Trophoblast cell (in vitro differentiated cells and primary cell): ENCODE data around the gene SGMS1. TPM values are rescaled to one million over a fixed set of nuclear protein-coding genes. Genes with fewer than 3 reads are reported as not detected.
A peak's percentile ranks its signal among the peaks of the same experiment; 100 is the strongest.
"Not testable (repeated sequence)": the region's sequence is repeated elsewhere in the genome, so short reads cannot be mapped to it uniquely, and the experiment has no call there.

ENCODE experiments used
- DNase-seq, 2 donors: peaks; one replicate each; pipeline ENCODE4 v3.0.0-alpha.2; 2016
- H2AFZ ChIP-seq: 2 replicates; pipeline ENCODE4 v1.6.1; 2013; ENCODE audit warnings: low read length, moderate library complexity, mild to moderate bottlenecking; ENCODE audit not compliant: insufficient read depth, poor library complexity
- H2AK5ac ChIP-seq: 2 replicates; pipeline ENCODE4 v1.6.1; 2013; ENCODE audit warnings: mild to moderate bottlenecking, low read length
- H2BK120ac ChIP-seq: 2 replicates; pipeline ENCODE4 v1.6.1; 2013; ENCODE audit warnings: low read length, mild to moderate bottlenecking, moderate library complexity; ENCODE audit not compliant: insufficient read depth, poor library complexity
- H2BK12ac ChIP-seq: 2 replicates; pipeline ENCODE4 v1.6.1; 2013; ENCODE audit warnings: mild to moderate bottlenecking, low read length, moderate library complexity
- H2BK5ac ChIP-seq: 2 replicates; pipeline ENCODE4 v1.6.1; 2013; ENCODE audit warnings: low read length, low read depth, moderate library complexity, mild to moderate bottlenecking; ENCODE audit not compliant: poor library complexity
- H3K14ac ChIP-seq: 2 replicates; pipeline ENCODE4 v1.6.1; 2013; ENCODE audit warnings: mild to moderate bottlenecking, low read length
- H3K18ac ChIP-seq: 2 replicates; pipeline ENCODE4 v1.6.1; 2013; ENCODE audit warnings: mild to moderate bottlenecking, low read length
- H3K23ac ChIP-seq: 2 replicates; pipeline ENCODE4 v1.6.1; 2013; ENCODE audit warnings: low read length
- H3K27ac ChIP-seq: 2 replicates; pipeline ENCODE4 v1.5.1; 2013; ENCODE audit warnings: low read depth, mild to moderate bottlenecking, inconsistent platforms, low read length, moderate library complexity
- H3K27me3 ChIP-seq: 2 replicates; pipeline ENCODE4 v1.6.1; 2013; ENCODE audit warnings: inconsistent platforms, mild to moderate bottlenecking, low read length, moderate library complexity; ENCODE audit not compliant: insufficient read depth
- H3K36me3 ChIP-seq, 2 experiments: 1 replicate in 1 of 2; 2 replicates in 1 of 2; pipeline ENCODE4 v1.6.1; 2013; ENCODE audit warnings: low read length in 2 of 2, mild to moderate bottlenecking in 2 of 2, moderate library complexity in 1 of 2; ENCODE audit not compliant: insufficient read depth in 2 of 2, control insufficient read depth in 1 of 2
- H3K4ac ChIP-seq: 2 replicates; pipeline ENCODE4 v1.6.1; 2013; ENCODE audit warnings: low read depth, mild to moderate bottlenecking, low read length, moderate library complexity
- H3K4me1 ChIP-seq, 2 experiments: 1 replicate in 1 of 2; 2 replicates in 1 of 2; pipeline ENCODE4 v1.6.1; 2013; ENCODE audit warnings: low read length in 2 of 2, mild to moderate bottlenecking in 2 of 2, moderate library complexity in 1 of 2; ENCODE audit not compliant: insufficient read depth in 2 of 2, control insufficient read depth in 1 of 2
- H3K4me2 ChIP-seq: 2 replicates; pipeline ENCODE4 v1.6.1; 2013; ENCODE audit warnings: inconsistent platforms, mild to moderate bottlenecking, low read length, moderate library complexity
- H3K4me3 ChIP-seq: 2 replicates; pipeline ENCODE4 v1.5.1; 2013; ENCODE audit warnings: mild to moderate bottlenecking, low read depth, low read length, inconsistent platforms
- H3K79me1 ChIP-seq: one replicate; pipeline ENCODE4 v1.6.1; 2013; ENCODE audit warnings: low read length
- H3K79me2 ChIP-seq: 2 replicates; pipeline ENCODE4 v1.6.1; 2013; ENCODE audit warnings: low read length, mild to moderate bottlenecking; ENCODE audit not compliant: control insufficient read depth, insufficient read depth, poor library complexity
- H3K9ac ChIP-seq: 2 replicates; pipeline ENCODE4 v1.6.1; 2013; ENCODE audit warnings: mild to moderate bottlenecking, low read length
- H3K9me3 ChIP-seq: 2 replicates; pipeline ENCODE4 v1.6.1; 2013; ENCODE audit warnings: low read depth, mild to moderate bottlenecking, control low read depth, inconsistent platforms, low read length; ENCODE audit not compliant: insufficient read depth
- H4K12ac ChIP-seq: 2 replicates; pipeline ENCODE4 v1.6.1; 2013; ENCODE audit warnings: low read depth, mild to moderate bottlenecking, low read length, moderate library complexity
- H4K8ac ChIP-seq: 2 replicates; pipeline ENCODE4 v1.6.1; 2013; ENCODE audit warnings: low read depth, mild to moderate bottlenecking, low read length, moderate library complexity
- H4K91ac ChIP-seq: one replicate; pipeline ENCODE4 v1.6.1; 2013; ENCODE audit warnings: low read depth, mild to moderate bottlenecking, low read length, moderate library complexity
- WGBS: extraction: QIAGEN DNeasy Blood & Tissue Kit; methylation state at CpG from one replicate; pipeline ENCODE4 v1.1.7; 2013; ENCODE audit warnings: missing lambda C conversion rate; ENCODE audit not compliant: insufficient read length, insufficient coverage; ENCODE audit errors: extremely low coverage; 5-methylcytosine and 5-hydroxymethylcytosine counted together
- polyA plus RNA-seq: library from polyadenylated mRNA; stranded (reverse); fragments of 200-250 nt; gene quantifications from 2 replicates; pipeline ENCODE4 v1.2.3, GENCODE V29; 2013

SGMS1 gene
- 12.3 and 14.2 TPM in 2 replicates for polyA plus RNA-seq

DNA sequence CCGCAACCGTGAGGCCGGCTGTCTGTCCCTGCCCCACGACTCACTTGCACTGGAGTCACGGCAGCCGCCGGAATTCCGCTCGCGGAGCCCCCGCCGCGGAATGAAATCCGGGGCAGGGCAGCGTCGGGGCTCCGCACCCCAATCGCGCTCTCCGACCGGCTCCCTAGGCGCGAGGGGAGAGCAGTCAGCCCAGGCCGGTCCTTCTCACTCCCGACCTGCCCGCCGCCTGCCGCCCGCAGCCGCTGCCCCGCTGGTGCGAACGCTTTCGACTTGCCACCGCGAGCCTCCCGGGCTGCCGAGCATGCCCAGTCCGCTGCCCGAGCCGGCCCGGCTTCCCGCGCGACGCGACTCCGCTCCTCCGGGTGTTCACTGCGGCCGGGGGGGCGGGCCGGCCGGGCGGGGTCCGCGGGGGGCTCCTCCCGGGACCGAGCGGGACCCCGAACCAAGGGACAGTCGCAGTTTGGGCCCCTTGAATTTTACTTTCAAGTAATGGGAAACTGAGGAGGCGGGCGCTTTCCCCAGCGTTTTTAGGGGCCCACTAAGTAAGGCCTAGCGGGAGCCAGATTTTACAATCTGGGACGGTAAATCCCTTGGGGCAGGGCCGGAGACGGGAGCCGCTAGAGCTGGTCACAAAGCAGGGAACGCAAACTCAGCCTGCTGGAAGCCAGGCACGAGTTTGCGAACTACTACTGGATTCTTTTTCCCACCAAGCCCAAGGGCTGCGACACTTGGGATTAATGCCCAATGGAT lies at the start of gene SGMS1:
SGMS1 (minus strand) TSS at position 294 of the 750 bp plus-strand sequence. CDS start 279,842 bp downstream, outside the sequence.
- no CpG with 5 or more reads among the region's 74 CpGs for WGBS
- Histone ChIP-seq H2BK120ac (peak within 1 kb of the TSS; percentile 94), H3K27me3 (no peaks in the 10 kb centered on the region)

DNA sequence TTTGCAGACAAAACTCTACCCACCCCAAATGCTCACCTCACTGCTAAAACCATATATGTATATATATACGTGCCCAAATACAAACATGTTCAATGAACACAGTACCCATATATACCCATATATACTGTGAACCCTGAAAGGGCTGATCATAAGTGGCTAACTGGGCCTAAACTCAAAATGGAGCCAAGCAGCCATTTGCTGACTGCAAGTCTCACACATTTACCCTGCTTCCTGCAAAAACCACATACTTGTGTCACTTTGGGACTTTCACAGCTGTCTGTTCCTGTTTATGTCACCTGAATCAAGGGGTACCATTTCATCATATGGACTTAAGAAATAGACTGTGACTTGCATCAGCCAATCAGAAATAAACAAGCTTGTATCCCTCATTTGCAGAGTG lies 48.4 kb upstream of the SGMS1 start:
- H3K23ac ChIP-seq, H3K14ac ChIP-seq, H3K27ac ChIP-seq, H4K12ac ChIP-seq, DNase-seq, H4K8ac ChIP-seq, H3K4me3 ChIP-seq, H3K4me1 ChIP-seq, H3K36me3 ChIP-seq, H3K4me2 ChIP-seq, H3K79me2 ChIP-seq, H2BK12ac ChIP-seq, H4K91ac ChIP-seq, H2AFZ ChIP-seq, H2AK5ac ChIP-seq, H3K18ac ChIP-seq, H3K27me3 ChIP-seq, H3K9ac ChIP-seq, H2BK5ac ChIP-seq, H3K9me3 ChIP-seq, H2BK120ac ChIP-seq, H3K4ac ChIP-seq, H3K79me1 ChIP-seq: not testable (repeated sequence)
- WGBS, result no CpG with 5 or more reads among the region's 1 CpG

More for the DNA sequence above, at the start of gene SGMS1:
- Histone ChIP-seq H3K18ac (peak within 1 kb of the TSS; percentile 96), H2BK12ac (no peak within 1 kb of the TSS), H3K4me3 (peak within 1 kb of the TSS; percentile 91), H4K12ac (peak within 1 kb of the TSS; percentile 89), H3K4ac (peak within 1 kb of the TSS; percentile 80), H3K23ac (no peak within 1 kb of the TSS), H3K36me3 (no peaks in the 10 kb centered on the region), H3K9ac (peak within 1 kb of the TSS; percentile 89), H3K14ac (peak within 1 kb of the TSS; percentile 96), H4K91ac (peak within 1 kb of the TSS; percentile 92), H3K79me1 (peaks cover 14% of the 10 kb centered on the region), H2BK5ac (peak within 1 kb of the TSS; percentile 96), H3K79me2 (peaks cover 8% of the 10 kb centered on the region), H3K4me1 (peaks cover 11 to 15% of the 10 kb centered on the region in 2 experiments), H2AK5ac (no peak within 1 kb of the TSS), H4K8ac (peak within 1 kb of the TSS; percentile 96), H3K9me3 (no peaks in the 10 kb centered on the region), H2AFZ (peak within 1 kb of the TSS; percentile 96), H3K4me2 (peak within 1 kb of the TSS; percentile 93), H3K27ac (peak within 1 kb of the TSS; percentile 99)
- DNase-seq, result peak; percentile 83 to 89

DNA sequence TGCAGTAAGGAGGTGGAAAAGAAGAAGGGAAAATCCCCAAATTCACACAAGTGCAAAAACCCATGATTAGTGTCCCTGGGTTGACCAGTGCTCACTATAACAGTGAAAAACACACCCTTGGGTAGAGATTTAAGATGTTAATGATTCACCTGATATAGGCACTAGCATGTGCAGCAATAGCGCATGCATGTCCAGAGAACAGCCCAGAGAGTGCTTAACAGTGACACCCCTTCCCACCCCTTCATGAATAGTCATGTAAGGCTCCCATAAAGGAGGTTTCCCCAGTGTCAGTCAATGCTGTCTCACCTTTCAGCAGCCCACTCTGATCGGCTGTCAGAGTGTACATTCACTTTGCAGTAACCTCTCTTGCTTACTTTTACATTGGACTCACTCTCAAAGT lies 47.9 kb upstream of the SGMS1 start:
- H2BK12ac ChIP-seq, H3K4me3 ChIP-seq, H4K12ac ChIP-seq, H3K4ac ChIP-seq, H3K4me1 ChIP-seq, H3K36me3 ChIP-seq, H4K8ac ChIP-seq, H4K91ac ChIP-seq, H2AK5ac ChIP-seq, H3K23ac ChIP-seq, H3K4me2 ChIP-seq, H3K14ac ChIP-seq, H2BK5ac ChIP-seq, H3K18ac ChIP-seq, H3K9ac ChIP-seq, DNase-seq, H2AFZ ChIP-seq, H3K27ac ChIP-seq, H3K27me3 ChIP-seq, H3K9me3 ChIP-seq, H3K79me2 ChIP-seq, H3K79me1 ChIP-seq, H2BK120ac ChIP-seq: not testable (repeated sequence)
- WGBS, result no CpG with 5 or more reads among the region's 2 CpGs

DNA sequence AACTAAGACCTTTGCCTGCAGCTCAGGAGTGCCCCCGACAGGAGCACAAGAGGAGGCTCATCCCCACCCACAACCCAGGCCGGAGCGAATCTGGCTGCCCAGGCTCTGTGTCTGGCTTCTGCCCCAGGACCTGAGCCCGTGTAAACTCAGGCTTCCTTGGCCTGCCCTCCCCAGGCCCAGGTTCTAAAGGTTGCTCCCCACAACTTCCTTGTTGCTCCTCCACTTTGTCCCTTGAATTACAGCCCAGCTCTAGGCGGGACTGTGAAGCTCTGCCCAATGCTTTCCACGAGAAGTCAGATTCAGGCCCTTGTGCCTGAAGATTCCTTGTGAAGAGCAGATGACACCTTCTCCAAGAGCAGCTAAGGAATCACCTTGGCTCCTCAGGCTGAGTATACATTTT lies 46.2 kb upstream of the SGMS1 start:
- H3K27me3 ChIP-seq, H3K79me2 ChIP-seq, H3K14ac ChIP-seq: not testable (repeated sequence)

More for the DNA sequence above, 46.2 kb upstream of the SGMS1 start:
- not testable (repeated sequence) for H3K4me2 ChIP-seq, H3K27ac ChIP-seq, H4K8ac ChIP-seq, H2BK12ac ChIP-seq, H3K4ac ChIP-seq, H3K4me3 ChIP-seq, H3K9me3 ChIP-seq, H2BK5ac ChIP-seq, H2AK5ac ChIP-seq, H2BK120ac ChIP-seq, H3K4me1 ChIP-seq, H3K36me3 ChIP-seq, H4K12ac ChIP-seq, H3K79me1 ChIP-seq, H2AFZ ChIP-seq, H4K91ac ChIP-seq, H3K9ac ChIP-seq, H3K23ac ChIP-seq, DNase-seq, H3K18ac ChIP-seq
- WGBS, result no CpG with 5 or more reads among the region's 6 CpGs
